ENCODE measurements around the gene STX17. TPM values are rescaled to one million over a fixed set of nuclear protein-coding genes. Genes with fewer than 3 reads are reported as not detected.
A peak's percentile ranks its signal among the peaks of the same experiment; 100 is the strongest.
"Not testable (repeated sequence)": the region's sequence is repeated elsewhere in the genome, so short reads cannot be mapped to it uniquely, and the experiment has no call there.

STX17 gene
- total RNA-seq, result 100 to 1,000 TPM in 1 of 4 donors, 10 to 100 TPM in 2, 1 to 10 TPM in 1; 6.7 to 363 (median 37.1) TPM

DNA sequence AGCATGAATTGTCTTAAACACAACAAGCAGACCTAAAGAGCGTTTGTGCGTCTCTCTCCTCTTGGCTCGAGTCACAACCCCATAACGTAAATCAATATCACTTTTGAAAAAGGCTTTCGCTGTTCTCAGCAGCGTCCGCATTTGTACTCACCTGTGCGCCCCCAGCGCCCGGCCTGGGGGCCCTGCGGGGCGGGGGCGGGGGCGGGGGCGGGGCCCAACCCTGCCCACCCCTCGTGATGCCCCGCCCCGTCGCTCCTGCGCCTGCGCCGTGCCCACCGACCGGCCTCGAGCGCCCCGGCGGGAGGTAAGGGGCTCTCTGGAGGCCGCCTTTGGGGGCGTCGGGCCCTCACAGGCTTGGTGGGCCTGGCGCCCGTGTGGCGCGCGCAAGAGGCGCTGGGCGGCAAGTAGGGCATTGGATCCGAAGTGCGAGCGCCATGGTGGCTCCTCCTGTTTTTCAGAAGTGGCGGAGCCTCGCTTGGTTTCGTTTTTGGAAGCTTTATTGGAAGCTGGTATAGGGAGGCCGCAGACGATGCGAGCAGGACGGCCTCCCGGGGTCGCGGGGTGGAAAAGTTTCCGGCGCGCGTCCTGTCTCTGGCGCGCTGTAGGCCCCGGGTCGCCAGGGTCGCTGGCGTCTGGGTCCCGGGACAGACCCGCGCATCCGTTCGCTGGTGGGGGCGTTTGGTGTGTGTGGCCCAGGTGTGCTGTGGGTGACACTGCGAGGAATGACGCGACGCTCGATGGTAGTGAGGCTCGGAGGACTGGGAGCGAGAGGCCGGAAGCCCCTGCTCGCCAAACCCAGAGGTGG lies at the start of gene STX17:
STX17 (plus strand) TSS at position 252 of the 805 bp plus-strand sequence. CDS start 8,586 bp downstream, outside the sequence.
- intact Hi-C loops (cut with DNase I; ENCODE audit: low total_unique reads), result loop anchor here (5.0 kb wide), 1 partner anchor 84 kb away; the partner anchor contains the start of gene NR4A3
- Histone ChIP-seq H3K9me3 (no peaks in the 10 kb centered on the region), H3K4me3 (peak within 1 kb of the TSS; percentile 82 to 99 (median 89)), H3K27ac (peak within 1 kb of the TSS; percentile 96 to 100 (median 97)), H3K27me3 (no peaks in the 10 kb centered on the region), H3K36me3 (peaks cover 0 to 5% (median 0%) of the 10 kb centered on the region in 4 donors), H3K4me1 (peaks cover 6 to 23% (median 18%) of the 10 kb centered on the region in 4 donors)
- WGBS, 2 donors (ENCODE audit: low coverage in 1 of 2), result 0% methylated on average over 5 to 68 of the region's 76 CpGs
- DNase-seq, result peak; percentile 83
- TF ChIP-seq POLR2A (IDR thresholded peaks at IDR 0.05) (peak; percentile 80), POLR2AphosphoS5 (IDR thresholded peaks at IDR 0.05) (peak; percentile 67 to 84 (median 78))
- TF ChIP-seq, protein P1, sequence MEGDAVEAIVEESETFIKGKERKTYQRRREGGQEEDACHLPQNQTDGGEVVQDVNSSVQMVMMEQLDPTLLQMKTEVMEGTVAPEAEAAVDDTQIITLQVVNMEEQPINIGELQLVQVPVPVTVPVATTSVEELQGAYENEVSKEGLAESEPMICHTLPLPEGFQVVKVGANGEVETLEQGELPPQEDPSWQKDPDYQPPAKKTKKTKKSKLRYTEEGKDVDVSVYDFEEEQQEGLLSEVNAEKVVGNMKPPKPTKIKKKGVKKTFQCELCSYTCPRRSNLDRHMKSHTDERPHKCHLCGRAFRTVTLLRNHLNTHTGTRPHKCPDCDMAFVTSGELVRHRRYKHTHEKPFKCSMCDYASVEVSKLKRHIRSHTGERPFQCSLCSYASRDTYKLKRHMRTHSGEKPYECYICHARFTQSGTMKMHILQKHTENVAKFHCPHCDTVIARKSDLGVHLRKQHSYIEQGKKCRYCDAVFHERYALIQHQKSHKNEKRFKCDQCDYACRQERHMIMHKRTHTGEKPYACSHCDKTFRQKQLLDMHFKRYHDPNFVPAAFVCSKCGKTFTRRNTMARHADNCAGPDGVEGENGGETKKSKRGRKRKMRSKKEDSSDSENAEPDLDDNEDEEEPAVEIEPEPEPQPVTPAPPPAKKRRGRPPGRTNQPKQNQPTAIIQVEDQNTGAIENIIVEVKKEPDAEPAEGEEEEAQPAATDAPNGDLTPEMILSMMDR (IDR thresholded peaks at IDR 0.05), result no peak
- in situ Hi-C loops (cut with MboI; ENCODE audit: low pct_ligation_motif_present in 1 of 4, low pct_unique_long_range_greater_than_20kb in 1 of 4, low sequenced_read_pairs in 3 of 4), result no loop called here

DNA sequence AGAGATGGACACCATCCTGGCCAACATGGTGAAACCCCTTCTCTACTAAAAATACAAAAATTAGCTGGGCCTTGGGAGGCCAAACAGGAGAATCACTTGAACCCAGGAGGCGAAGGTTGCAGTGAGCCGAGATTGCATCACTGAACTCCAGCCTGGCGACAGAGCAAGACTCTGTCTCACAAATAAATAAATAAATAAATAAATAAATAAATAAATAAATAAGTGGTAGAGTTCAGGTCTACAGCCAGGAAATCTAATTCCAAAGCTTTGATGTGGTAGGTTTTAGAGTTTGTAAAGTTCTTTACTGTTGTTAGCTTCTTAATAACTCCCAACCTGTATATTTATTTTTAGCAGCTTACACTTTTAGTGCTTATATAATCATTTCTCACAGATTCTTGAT lies 48.9 kb upstream of the STX17 start:
- 95 to 98% methylated on average over 3 of the region's 3 CpGs for WGBS, 2 donors (ENCODE audit: low coverage in 1 of 2)
- DNase-seq; intact Hi-C loops (cut with DNase I; ENCODE audit: low total_unique reads); H3K9me3 ChIP-seq; in situ Hi-C loops (cut with MboI; ENCODE audit: low pct_ligation_motif_present in 1 of 4, low pct_unique_long_range_greater_than_20kb in 1 of 4, low sequenced_read_pairs in 3 of 4); H3K27me3 ChIP-seq; H3K4me1 ChIP-seq; H3K27ac ChIP-seq; H3K4me3 ChIP-seq; H3K36me3 ChIP-seq: not testable (repeated sequence)

DNA sequence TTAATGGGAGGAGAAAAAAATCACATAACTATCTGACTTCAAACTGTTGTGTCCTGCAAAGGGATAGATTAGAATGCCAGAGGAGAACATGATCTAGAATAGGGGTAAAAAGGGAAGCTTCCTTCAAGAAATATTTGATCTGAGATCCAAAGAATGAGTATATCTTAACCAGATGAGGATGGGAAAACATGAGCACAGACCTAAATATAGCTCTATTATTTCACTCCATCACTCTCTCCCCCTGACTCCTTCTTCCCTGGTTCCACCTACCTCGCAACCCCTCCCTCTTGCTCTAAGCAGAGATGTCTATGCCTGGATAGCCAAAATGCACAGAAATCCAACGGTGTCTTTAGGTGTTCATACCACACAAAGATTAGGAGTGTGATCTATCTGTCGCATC lies 48.4 kb upstream of the STX17 start:
- in situ Hi-C loops (cut with MboI; ENCODE audit: low pct_ligation_motif_present in 1 of 4, low pct_unique_long_range_greater_than_20kb in 1 of 4, low sequenced_read_pairs in 3 of 4), result no loop called here

DNA sequence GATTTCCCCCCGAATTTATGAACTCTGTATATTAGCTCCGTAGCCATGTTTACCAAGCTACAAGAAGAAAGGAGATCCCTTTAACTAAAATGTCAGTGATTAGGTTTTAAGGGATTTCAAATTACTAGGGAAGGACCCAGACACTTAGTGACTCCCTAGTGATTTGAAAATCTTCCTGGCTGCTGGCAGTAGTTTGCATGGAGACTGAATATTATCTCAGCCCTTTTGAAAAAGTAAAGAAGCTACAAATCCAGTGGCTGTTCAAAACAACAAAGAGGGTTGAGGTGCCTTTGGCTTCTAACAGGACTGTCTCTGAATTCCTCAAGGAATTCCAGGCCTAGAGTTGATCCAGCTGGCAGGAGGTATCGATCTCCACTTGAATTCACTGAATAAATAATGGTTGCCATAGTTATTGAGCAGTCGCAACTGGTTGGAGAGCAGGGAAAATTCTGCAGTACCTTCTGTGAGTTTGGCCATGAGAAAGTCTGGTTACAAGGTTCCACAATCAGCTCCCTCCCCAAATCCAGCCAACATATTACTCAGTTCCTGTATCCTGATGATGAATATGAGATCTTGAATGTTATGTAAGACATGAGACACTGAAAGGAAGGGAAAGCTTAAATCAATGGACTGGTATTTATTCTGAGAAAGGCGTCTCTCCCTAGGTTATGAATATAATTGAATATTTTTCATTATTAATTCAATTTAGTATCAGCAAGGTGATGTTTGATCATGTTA lies 47.0 kb upstream of the STX17 start:
- intact Hi-C loops (cut with DNase I; ENCODE audit: low total_unique reads), result no loop called here
- in situ Hi-C loops (cut with MboI; ENCODE audit: low pct_ligation_motif_present in 1 of 4, low pct_unique_long_range_greater_than_20kb in 1 of 4, low sequenced_read_pairs in 3 of 4), result no loop called here
- no peak for TF ChIP-seq POLR2AphosphoS5 (IDR thresholded peaks at IDR 0.05)
- no peak for TF ChIP-seq EP300 (IDR thresholded peaks at IDR 0.05; ENCODE audit: low read depth)
- TF ChIP-seq, protein P1 (IDR thresholded peaks at IDR 0.05), result no peak
- no peak for TF ChIP-seq POLR2A (IDR thresholded peaks at IDR 0.05)

More for the DNA sequence above, 48.4 kb upstream of the STX17 start:
- Histone ChIP-seq H3K4me3 (no peak overlapping the region), H3K4me1 (no peaks in the 10 kb centered on the region), H3K9me3 (no peaks in the 10 kb centered on the region), H3K27me3 (no peaks in the 10 kb centered on the region), H3K27ac (no peak overlapping the region), H3K36me3 (no peaks in the 10 kb centered on the region)
- intact Hi-C loops (cut with DNase I; ENCODE audit: low total_unique reads), result no loop called here
- TF ChIP-seq, protein P1 (IDR thresholded peaks at IDR 0.05), result no peak
- TF ChIP-seq POLR2AphosphoS5 (IDR thresholded peaks at IDR 0.05) (no peak), POLR2A (IDR thresholded peaks at IDR 0.05) (no peak), EP300 (IDR thresholded peaks at IDR 0.05; ENCODE audit: low read depth) (no peak)
- no peak for DNase-seq
- 80 to 96% methylated on average over 1 to 3 of the region's 3 CpGs for WGBS, 2 donors (ENCODE audit: low coverage in 1 of 2)

More for the DNA sequence above, 47.0 kb upstream of the STX17 start:
- Histone ChIP-seq H3K36me3 (no peaks in the 10 kb centered on the region), H3K4me3 (no peak overlapping the region), H3K9me3 (no peaks in the 10 kb centered on the region), H3K4me1 (no peaks in the 10 kb centered on the region), H3K27me3 (no peaks in the 10 kb centered on the region), H3K27ac (no peak overlapping the region)
- DNase-seq, result no peak
- WGBS, 2 donors (ENCODE audit: low coverage in 1 of 2), result 79 to 84% methylated on average over 3 to 5 of the region's 5 CpGs
